SK-N-SH (cell line): ENCODE measurements around the gene CLIC1. TPM values are rescaled to one million over a fixed set of nuclear protein-coding genes. Genes with fewer than 3 reads are reported as not detected.

ENCODE experiments used
- CTCF ChIA-PET: fragments of 300-600, 350-600 bp; formaldehyde crosslinking; extraction: SDS; loops from one replicate; lab custom pipeline; 2021; lab: Yijun Ruan, JAX
- POLR2A ChIA-PET: fragments of 350-600 bp; sonication (Branson Sonifier 250); formaldehyde crosslinking; extraction: SDS; loops from one replicate; lab custom pipeline; 2020; ENCODE audit warnings: antibody characterized with exemption, inconsistent platforms; lab: Yijun Ruan, JAX
- DNase-seq: peaks from one replicate; pipeline ENCODE4 v3.0.0; 2012
- H2AFZ ChIP-seq: fragments of 200-600 bp; sonication (generic); 2 replicates; pipeline ENCODE4 v1.8.1; 2016; ENCODE audit warnings: antibody characterized with exemption, mild to moderate bottlenecking, low read depth
- H3F3A ChIP-seq: fragments of 200-600 bp; sonication (generic); replicated peaks from 2 replicates; pipeline ENCODE3; 2016; ENCODE audit warnings: antibody characterized with exemption, mild to moderate bottlenecking; ENCODE audit not compliant: insufficient read depth
- H3K27ac ChIP-seq, 2 experiments: fragments of 200-500 bp in 1 of 2; fragments of 200-600 bp in 1 of 2; sonication (Bioruptor generic) in 1 of 2; sonication (generic), shearing (Covaris generic) in 1 of 2; 2 replicates each; pipeline versions ENCODE4 v1.5.1 to v1.6.1; 2014 to 2016; ENCODE audit warnings: low read depth in 2 of 2, inconsistent platforms in 1 of 2, low read length in 1 of 2, mild to moderate bottlenecking in 1 of 2, mixed read lengths in 1 of 2
- H3K27me3 ChIP-seq: fragments of 200-600 bp; sonication (generic), shearing (Covaris generic); 2 replicates; pipeline ENCODE4 v1.6.1; 2016; ENCODE audit warnings: mixed run types; ENCODE audit not compliant: insufficient read depth
- H3K36me3 ChIP-seq, 2 experiments: fragments of 200-500 bp in 1 of 2; fragments of 200-600 bp in 1 of 2; sonication (Bioruptor generic) in 1 of 2; sonication (generic) in 1 of 2; replicated peaks in 1 of 2; 2 replicates each; pipeline versions ENCODE3 to v1.5.1; 2014 to 2016; ENCODE audit warnings: low read length in 1 of 2, mild to moderate bottlenecking in 1 of 2; ENCODE audit not compliant: insufficient read depth in 2 of 2, control insufficient read depth in 1 of 2
- H3K4me1 ChIP-seq, 2 experiments: fragments of 200-500 bp in 1 of 2; fragments of 200-600 bp in 1 of 2; sonication (Bioruptor generic) in 1 of 2; sonication (generic), shearing (Covaris generic) in 1 of 2; 2 replicates each; pipeline versions ENCODE4 v1.5.1 to v1.6.1; 2014 to 2016; ENCODE audit warnings: low read depth in 1 of 2, low read length in 1 of 2, mixed run types in 1 of 2; ENCODE audit not compliant: insufficient read depth in 2 of 2, control insufficient read depth in 1 of 2
- H3K4me2 ChIP-seq: fragments of 200-600 bp; sonication (generic), shearing (Covaris generic); 2 replicates; pipeline ENCODE4 v1.6.1; 2017; ENCODE audit warnings: mixed run types
- H3K4me3 ChIP-seq, 2 experiments: fragments of 200-500 bp in 1 of 2; fragments of 200-600 bp in 1 of 2; sonication (Bioruptor generic) in 1 of 2; sonication (generic), shearing (Covaris generic) in 1 of 2; 2 replicates each; pipeline versions ENCODE4 v1.5.1 to v1.8.1; 2014 to 2016; ENCODE audit warnings: low read depth in 2 of 2, inconsistent platforms in 1 of 2, low read length in 1 of 2, mild to moderate bottlenecking in 1 of 2, mixed read lengths in 1 of 2, moderate library complexity in 1 of 2
- H3K79me2 ChIP-seq: fragments of 200-600 bp; sonication (generic); 2 replicates; pipeline ENCODE4 v1.8.1; 2017; ENCODE audit warnings: mild to moderate bottlenecking; ENCODE audit not compliant: insufficient read depth
- H3K9ac ChIP-seq: fragments of 200-600 bp; sonication (generic); 2 replicates; pipeline ENCODE4 v1.6.1; 2017; ENCODE audit warnings: mixed run types
- H3K9me2 ChIP-seq: fragments of 200-600 bp; sonication (generic); 2 replicates; pipeline ENCODE4 v1.6.1; 2017; ENCODE audit warnings: mixed run types
- H3K9me3 ChIP-seq: fragments of 200-600 bp; sonication (generic); 2 replicates; pipeline ENCODE4 v1.6.1; 2017; ENCODE audit warnings: mixed run types, mild to moderate bottlenecking, moderate library complexity
- H4K20me1 ChIP-seq: fragments of 200-600 bp; sonication (generic); 2 replicates; pipeline ENCODE4 v1.6.1; 2017; ENCODE audit warnings: mild to moderate bottlenecking, mixed run types; ENCODE audit not compliant: insufficient read depth
- CTCF ChIP-seq: fragments of 200-600 bp; sonication (generic); IDR thresholded peaks from 2 replicates; pipeline ENCODE4 v1.6.1; 2017; ENCODE audit warnings: antibody characterized with exemption, mild to moderate bottlenecking, moderate library complexity
- FOSL2 ChIP-seq: IDR thresholded peaks from 2 replicates; pipeline ENCODE4 v1.4.0; 2012; ENCODE audit warnings: low read depth, mild to moderate bottlenecking, moderate library complexity, borderline replicate concordance
- RCOR1 ChIP-seq: fragments of 150-350 bp; IDR thresholded peaks from 2 replicates; pipeline ENCODE4 v1.6.1; 2017; ENCODE audit warnings: antibody characterized with exemption, low read length
- WGBS: methylation state at CpG from one replicate; pipeline ENCODE4 v1.1.6; 2017; ENCODE audit warnings: low lambda C conversion rate; 5-methylcytosine and 5-hydroxymethylcytosine counted together
- polyA plus RNA-seq, 3 experiments: library from polyadenylated mRNA; depleted of rRNA; stranded (reverse); fragments of >200 nt; gene quantifications; 2 replicates each; pipeline ENCODE4 v1.2.3, GENCODE V29; 2012
- small RNA-seq, 7 experiments: library from RNA; depleted of rRNA; stranded (forward); fragments of <200 nt; gene quantifications; one replicate each; pipeline ENCODE3, GENCODE V24; 2012

CLIC1 gene
- polyA plus RNA-seq, 1 of the 3 experiments (the other 2 are of a cell fraction), result 520 TPM

- peaks cover 3 to 7% of the 10 kb centered on the region in 2 experiments; a peak in 2 of 4 replicates for H3K4me1 ChIP-seq
- no peak overlapping the region for H3K27ac ChIP-seq
- peak; percentile 72 for DNase-seq
- TF ChIP-seq FOSL2, result no peak
- TF ChIP-seq RCOR1, result no peak
- no peak for TF ChIP-seq CTCF
- H3K36me3 ChIP-seq, result peaks cover 0 to under 1% of the 10 kb centered on the region in 2 experiments
- CTCF ChIA-PET, result interaction anchor here (0.6 to 3.2 kb wide), 19 partner anchors 9 to 271 kb away, joined by 3 to 29 read pairs (median 5); partner anchors contain the start of genes GPANK1, LY6G5B, MSH5 and NEU1
- peak overlapping the region; percentile 14; the same call in 1 of the 2 replicates for H3K4me2 ChIP-seq
- POLR2A ChIA-PET, result interaction anchor here (0.7 kb wide), 1 partner anchor 220 kb away, joined by 3 read pairs; no protein-coding TSS in a partner anchor
- 54% methylated on average over 10 of the region's 40 CpGs for WGBS
- H3K27me3 ChIP-seq, result no peaks in the 10 kb centered on the region
- no peaks in the 10 kb centered on the region for H3K9me2 ChIP-seq
- H3K79me2 ChIP-seq, result no peaks in the 10 kb centered on the region
- no peaks in the 10 kb centered on the region for H3F3A ChIP-seq
- H2AFZ ChIP-seq, result peak overlapping the region; percentile 74
- no peaks in the 10 kb centered on the region for H3K9me3 ChIP-seq
- peak overlapping the region in 1 of 2 experiments; percentile 31; a peak in 1 of 4 replicates for H3K4me3 ChIP-seq
- H3K9ac ChIP-seq, result no peak overlapping the region
- H4K20me1 ChIP-seq, result no peaks in the 10 kb centered on the region
Measured at GRCh38 chr6:31681135-31681671, 55.1 kb downstream of the CLIC1 start.

Small RNA genes within 50 kb of the gene (small RNA-seq; reads per million reads assigned to genes)
- gene LY6G6D (0 reads per million in 7 experiments), gene MIR4646 (0 reads per million in 7 experiments), gene MSH5-SAPCD1 (0 reads per million in 7 experiments), gene RF00019 (0 reads per million in 7 experiments), gene RNU6-850P (0 reads per million in 7 experiments), gene SAPCD1 (0 to 15.8 (median 0) reads per million in 7 experiments)

Other genes starting within 250 kb of the CLIC1 start
- gene MICB, start 238.4 kb downstream of the CLIC1 start, polyA plus RNA-seq (2012; rRNA removed), result 9.7 and 9.9 TPM in 2 replicates
- not detected in 2 replicates for gene MCCD1, start 207.6 kb downstream of the CLIC1 start, polyA plus RNA-seq (2012; rRNA removed)
- gene DDX39B, start 194.5 kb downstream of the CLIC1 start, polyA plus RNA-seq (2012; rRNA removed), result 502 and 556 TPM in 2 replicates
- 13.6 and 15.6 TPM in 2 replicates for gene ATP6V1G2, start 189.9 kb downstream of the CLIC1 start, polyA plus RNA-seq (2012; rRNA removed)
- 14.6 and 17.1 TPM in 2 replicates for gene NFKBIL1, start 188.9 kb downstream of the CLIC1 start, polyA plus RNA-seq (2012; rRNA removed)
- gene LTA, start 164.2 kb downstream of the CLIC1 start, polyA plus RNA-seq (2012; rRNA removed), result not detected in 2 replicates
- not detected in 2 replicates for gene TNF, start 161.0 kb downstream of the CLIC1 start, polyA plus RNA-seq (2012; rRNA removed)
- 0.10 and 0.16 TPM in 2 replicates for gene LTB, start 154.1 kb downstream of the CLIC1 start, polyA plus RNA-seq (2012; rRNA removed)
- gene LST1, start 150.3 kb downstream of the CLIC1 start, polyA plus RNA-seq (2012; rRNA removed), result not detected in 2 replicates
- gene NCR3, start 143.5 kb downstream of the CLIC1 start, polyA plus RNA-seq (2012; rRNA removed), result not detected in 2 replicates
- gene AIF1, start 121.3 kb downstream of the CLIC1 start, polyA plus RNA-seq (2012; rRNA removed), result not detected in 2 replicates
- gene PRRC2A, start 115.8 kb downstream of the CLIC1 start, polyA plus RNA-seq (2012; rRNA removed), result 36.1 and 76.1 TPM in 2 replicates
- 100 and 220 TPM in 2 replicates for gene BAG6, start 83.9 kb downstream of the CLIC1 start, polyA plus RNA-seq (2012; rRNA removed)
- gene APOM, start 80.6 kb downstream of the CLIC1 start, polyA plus RNA-seq (2012; rRNA removed), result 6.8 and 7.2 TPM in 2 replicates
- gene C6orf47, start 75.8 kb downstream of the CLIC1 start, polyA plus RNA-seq (2012; rRNA removed), result 10.3 and 11.5 TPM in 2 replicates
- 18.3 and 19.1 TPM in 2 replicates for gene GPANK1, start 71.5 kb downstream of the CLIC1 start, polyA plus RNA-seq (2012; rRNA removed)
- gene CSNK2B, start 70.5 kb downstream of the CLIC1 start, polyA plus RNA-seq (2012; rRNA removed), result 97.3 and 101 TPM in 2 replicates
- 12.7 and 20.6 TPM in 2 replicates for gene LY6G5B, start 66.6 kb downstream of the CLIC1 start, polyA plus RNA-seq (2012; rRNA removed)
- gene LY6G5C, start 55.5 kb downstream of the CLIC1 start, polyA plus RNA-seq (2012; rRNA removed), result 0.60 and 1.1 TPM in 2 replicates
- 49.3 and 52.9 TPM in 2 replicates for gene ABHD16A, start 33.2 kb downstream of the CLIC1 start, polyA plus RNA-seq (2012; rRNA removed)
- gene LY6G6F, start 29.7 kb downstream of the CLIC1 start, polyA plus RNA-seq (2012; rRNA removed), result not detected in 2 replicates
- gene LY6G6D, start 21.2 kb downstream of the CLIC1 start, polyA plus RNA-seq (2012; rRNA removed), result not detected in 2 replicates
- 0.08 TPM in 1 of 2 replicates, not detected in the other for gene LY6G6C, start 14.8 kb downstream of the CLIC1 start, polyA plus RNA-seq (2012; rRNA removed)
- not detected in 2 replicates for gene MPIG6B, start 13.2 kb downstream of the CLIC1 start, polyA plus RNA-seq (2012; rRNA removed)
- gene DDAH2, start 7.2 kb downstream of the CLIC1 start, polyA plus RNA-seq (2012; rRNA removed), result 147 and 180 TPM in 2 replicates
- gene MSH5, start 3.5 kb upstream of the CLIC1 start, polyA plus RNA-seq (2012; rRNA removed), result 16.0 and 19.5 TPM in 2 replicates
- 5.9 and 6.3 TPM in 2 replicates for gene SAPCD1, start 26.1 kb upstream of the CLIC1 start, polyA plus RNA-seq (2012; rRNA removed)
- 0.45 and 0.56 TPM in 2 replicates for gene VWA7, start 40.8 kb upstream of the CLIC1 start, polyA plus RNA-seq (2012; rRNA removed)
- gene VARS1, start 59.2 kb upstream of the CLIC1 start, polyA plus RNA-seq (2012; rRNA removed), result 22.2 and 35.1 TPM in 2 replicates
- 47.8 and 79.1 TPM in 2 replicates for gene LSM2, start 70.4 kb upstream of the CLIC1 start, polyA plus RNA-seq (2012; rRNA removed)
- gene HSPA1L, start 78.8 kb upstream of the CLIC1 start, polyA plus RNA-seq (2012; rRNA removed), result 0.69 and 0.83 TPM in 2 replicates
- gene HSPA1A, start 79.0 kb upstream of the CLIC1 start, polyA plus RNA-seq (2012; rRNA removed), result 71.1 and 119 TPM in 2 replicates
- 52.4 and 96.3 TPM in 2 replicates for gene HSPA1B, start 91.2 kb upstream of the CLIC1 start, polyA plus RNA-seq (2012; rRNA removed)
- 42.2 and 43.0 TPM in 2 replicates for gene NEU1, start 126.3 kb upstream of the CLIC1 start, polyA plus RNA-seq (2012; rRNA removed)
- gene SLC44A4, start 142.5 kb upstream of the CLIC1 start, polyA plus RNA-seq (2012; rRNA removed), result 0.26 and 0.49 TPM in 2 replicates
- 50.1 and 72.0 TPM in 2 replicates for gene EHMT2, start 161.2 kb upstream of the CLIC1 start, polyA plus RNA-seq (2012; rRNA removed)
- 8.3 and 8.4 TPM in 2 replicates for gene ZBTB12, start 165.6 kb upstream of the CLIC1 start, polyA plus RNA-seq (2012; rRNA removed)
- gene C2, start 191.2 kb upstream of the CLIC1 start, polyA plus RNA-seq (2012; rRNA removed), result 0.15 and 0.43 TPM in 2 replicates
- gene CFB, start 209.6 kb upstream of the CLIC1 start, polyA plus RNA-seq (2012; rRNA removed), result 42.1 and 64.4 TPM in 2 replicates
- gene NELFE, start 222.4 kb upstream of the CLIC1 start, polyA plus RNA-seq (2012; rRNA removed), result 89.5 and 116 TPM in 2 replicates
- 86.3 and 89.4 TPM in 2 replicates for gene SKIC2, start 222.6 kb upstream of the CLIC1 start, polyA plus RNA-seq (2012; rRNA removed)
- gene DXO, start 235.6 kb upstream of the CLIC1 start, polyA plus RNA-seq (2012; rRNA removed), result 25.3 and 27.1 TPM in 2 replicates
- 9.9 and 11.4 TPM in 2 replicates for gene C4A, start 245.5 kb upstream of the CLIC1 start, polyA plus RNA-seq (2012; rRNA removed)